ENCODE results near the gene PIGV.
"Not testable (repeated sequence)": the region's sequence is repeated elsewhere in the genome, so short reads cannot be mapped to it uniquely, and the experiment has no call there.

The PIGV gene

GRCh38 chr1:26792924-26793323 is 5.2 kb downstream of the PIGV start:
- DNase-seq (ENCODE audit: extremely low read depth, low read depth): no peak
- no peak for TF ChIP-seq CTCF (IDR thresholded peaks at IDR 0.05; ENCODE audit: low read depth, low read length)

- TF ChIP-seq CTCF (IDR thresholded peaks at IDR 0.05; ENCODE audit: low read depth, low read length): no peak
- DNase-seq (ENCODE audit: extremely low read depth, low read depth): no peak
Observed at GRCh38 chr1:26794391-26794790, 6.6 kb downstream of the PIGV start.

GRCh38 chr1:26797627-26798026 is 9.9 kb downstream of the PIGV start:
- no peak for DNase-seq (ENCODE audit: extremely low read depth, low read depth)
- TF ChIP-seq CTCF (IDR thresholded peaks at IDR 0.05; ENCODE audit: low read depth, low read length): no peak

- no peak for TF ChIP-seq CTCF (IDR thresholded peaks at IDR 0.05; ENCODE audit: low read depth, low read length)
- peak; percentile 69 for DNase-seq (ENCODE audit: extremely low read depth, low read depth)
Observed at GRCh38 chr1:26799479-26800142, 11.9 kb downstream of the PIGV start.

GRCh38 chr1:26803932-26804331 is 16.2 kb downstream of the PIGV start:
- DNase-seq (ENCODE audit: extremely low read depth, low read depth): not testable (repeated sequence)

GRCh38 chr1:26810105-26810504 is 22.4 kb downstream of the PIGV start:
- not testable (repeated sequence) for DNase-seq (ENCODE audit: extremely low read depth, low read depth)
- TF ChIP-seq CTCF (IDR thresholded peaks at IDR 0.05; ENCODE audit: low read depth, low read length): peak; percentile 84

GRCh38 chr1:26811057-26811456 is 23.3 kb downstream of the PIGV start:
- no peak for TF ChIP-seq CTCF (IDR thresholded peaks at IDR 0.05; ENCODE audit: low read depth, low read length)
- DNase-seq (ENCODE audit: extremely low read depth, low read depth): no peak

- no peak for DNase-seq (ENCODE audit: extremely low read depth, low read depth)
- TF ChIP-seq CTCF (IDR thresholded peaks at IDR 0.05; ENCODE audit: low read depth, low read length): no peak
Observed at GRCh38 chr1:26811708-26812107, 24.0 kb downstream of the PIGV start.
